ENCODE results near the gene PRRG2.

DNA sequence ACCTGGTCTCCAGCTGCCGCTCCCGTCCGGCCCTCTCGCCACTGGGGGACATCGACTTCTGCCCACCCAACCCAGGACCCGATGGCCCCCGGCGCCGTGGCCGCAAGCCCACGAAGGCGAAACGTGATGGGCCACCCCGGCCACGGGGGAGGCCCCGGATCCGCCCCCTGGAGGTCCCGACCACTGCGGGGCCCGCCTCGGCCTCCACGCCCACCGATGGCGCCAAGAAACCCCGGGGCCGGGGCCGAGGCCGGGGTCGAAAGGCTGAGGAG lies 16.5 kb downstream of the PRRG2 start:
- TF ChIP-seq, protein P1, sequence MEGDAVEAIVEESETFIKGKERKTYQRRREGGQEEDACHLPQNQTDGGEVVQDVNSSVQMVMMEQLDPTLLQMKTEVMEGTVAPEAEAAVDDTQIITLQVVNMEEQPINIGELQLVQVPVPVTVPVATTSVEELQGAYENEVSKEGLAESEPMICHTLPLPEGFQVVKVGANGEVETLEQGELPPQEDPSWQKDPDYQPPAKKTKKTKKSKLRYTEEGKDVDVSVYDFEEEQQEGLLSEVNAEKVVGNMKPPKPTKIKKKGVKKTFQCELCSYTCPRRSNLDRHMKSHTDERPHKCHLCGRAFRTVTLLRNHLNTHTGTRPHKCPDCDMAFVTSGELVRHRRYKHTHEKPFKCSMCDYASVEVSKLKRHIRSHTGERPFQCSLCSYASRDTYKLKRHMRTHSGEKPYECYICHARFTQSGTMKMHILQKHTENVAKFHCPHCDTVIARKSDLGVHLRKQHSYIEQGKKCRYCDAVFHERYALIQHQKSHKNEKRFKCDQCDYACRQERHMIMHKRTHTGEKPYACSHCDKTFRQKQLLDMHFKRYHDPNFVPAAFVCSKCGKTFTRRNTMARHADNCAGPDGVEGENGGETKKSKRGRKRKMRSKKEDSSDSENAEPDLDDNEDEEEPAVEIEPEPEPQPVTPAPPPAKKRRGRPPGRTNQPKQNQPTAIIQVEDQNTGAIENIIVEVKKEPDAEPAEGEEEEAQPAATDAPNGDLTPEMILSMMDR (conservative IDR thresholded peaks at IDR 0.05; ENCODE audit: low read depth, low read length): no peak
- TF ChIP-seq EZH2 (IDR thresholded peaks at IDR 0.05; ENCODE audit: low read length, unreplicated experiment): no peak
